Measurements from ENCODE around the gene RNU1-2.
"Not testable (repeated sequence)": the region's sequence is repeated elsewhere in the genome, so short reads cannot be mapped to it uniquely, and the experiment has no call there.

The RNU1-2 gene

DNA sequence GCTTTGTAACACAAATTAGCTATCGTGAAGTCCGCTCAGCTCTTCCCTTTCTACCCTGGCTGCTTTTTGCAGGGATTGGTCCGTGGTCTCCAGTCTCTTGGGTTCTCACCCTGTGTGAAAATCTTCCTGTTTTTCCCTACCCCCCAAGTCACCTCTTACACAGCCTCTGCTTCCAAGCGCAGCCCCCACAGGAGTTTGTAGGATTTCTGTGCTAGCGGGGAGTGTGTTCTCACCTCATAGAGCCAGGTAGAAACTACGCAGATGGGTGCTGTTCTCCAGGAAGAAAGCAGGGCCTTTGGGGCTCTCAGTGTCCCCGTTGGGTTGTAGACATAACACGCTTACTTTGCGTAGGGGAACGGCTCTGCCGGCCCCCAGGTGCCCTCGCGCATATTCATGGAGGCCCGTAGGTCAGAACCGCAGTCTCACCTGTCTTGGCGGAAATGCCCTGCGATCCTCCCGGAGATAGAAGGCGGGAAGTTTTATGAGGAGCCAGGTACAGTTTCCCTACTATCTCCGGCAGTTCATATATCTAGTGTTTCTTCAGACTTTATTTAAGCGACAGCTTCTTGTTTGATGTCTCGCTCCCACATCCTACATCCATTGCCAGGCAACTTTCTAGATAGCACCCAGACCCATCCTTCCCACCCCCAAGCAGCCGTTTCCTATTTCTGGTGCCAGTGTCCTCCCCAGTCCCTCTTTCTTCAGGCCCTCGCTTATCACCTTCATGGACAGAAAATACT lies 706 bp downstream of the RNU1-2 start:
- ATAC-seq (ENCODE audit: insufficient read depth, low read depth); H4K20me1 ChIP-seq (ENCODE audit: insufficient read depth, low read length); H3K9me3 ChIP-seq (ENCODE audit: insufficient read depth, low read length, severe bottlenecking); H3K36me3 ChIP-seq (ENCODE audit: insufficient read depth, low read length); H3K27me3 ChIP-seq (ENCODE audit: insufficient read depth, low read length, poor library complexity); H3K79me2 ChIP-seq (ENCODE audit: insufficient read depth, low read length): not testable (repeated sequence)
- peak; percentile 78 for DNase-seq
- Histone ChIP-seq H3K4me3 (ENCODE audit: low read depth in 1 of 2, low read length in 2 of 2) (peak overlapping the region in 1 of 2 experiments; percentile 48; a peak in 2 of 4 replicates), H3K4me2 (ENCODE audit: insufficient read depth, low read length) (peak overlapping the region; percentile 73), H2AFZ (ENCODE audit: low read depth, low read length) (peak overlapping the region; percentile 63; the same call in 1 of the 2 replicates), H3K4me1 (ENCODE audit: insufficient read depth, low read length) (peaks cover 25% of the 10 kb centered on the region), H3K27ac (ENCODE audit: low read length) (peak overlapping the region; percentile 59), H3K9ac (ENCODE audit: low read depth, low read length) (peak overlapping the region; percentile 53)

DNA sequence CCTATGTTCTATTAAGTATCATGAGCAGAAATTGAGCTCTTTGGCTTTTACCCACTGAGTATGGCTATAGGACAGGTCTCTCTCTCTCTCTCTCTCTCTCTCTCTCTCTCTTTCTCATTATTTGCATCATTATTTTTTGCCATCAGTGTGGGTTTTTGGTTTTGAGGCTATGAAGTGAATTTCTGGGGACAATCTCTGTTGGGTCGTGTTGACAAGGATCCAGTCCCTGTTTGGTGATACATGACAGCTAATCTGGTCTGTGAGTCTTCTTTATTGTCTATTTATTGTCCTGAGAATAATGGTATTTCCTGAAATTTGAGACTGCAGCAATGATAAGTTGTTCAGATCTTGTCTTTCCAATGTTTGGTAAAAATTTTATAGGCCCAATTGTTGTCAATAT lies 1.9 kb downstream of the RNU1-2 start:
- peaks cover 25% of the 10 kb centered on the region for H3K4me1 ChIP-seq (ENCODE audit: insufficient read depth, low read length)

DNA sequence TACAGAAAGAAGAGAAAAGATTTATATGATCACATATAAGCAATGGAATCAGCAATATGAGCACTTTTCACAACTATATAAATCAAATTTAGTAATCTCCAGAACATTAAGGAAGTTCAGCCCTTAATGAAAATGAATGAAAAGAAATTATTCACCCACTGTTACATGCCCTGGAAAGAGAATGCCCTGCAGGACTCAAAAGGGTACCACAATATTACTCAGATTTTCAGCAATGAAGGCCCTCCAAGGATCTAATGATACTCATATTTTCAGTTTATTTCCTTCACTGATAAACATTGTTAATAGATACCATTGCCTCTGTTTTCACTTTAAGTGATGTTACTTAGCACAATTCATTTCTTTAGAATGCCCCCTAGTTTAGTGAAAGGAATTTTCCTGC lies 2.5 kb downstream of the RNU1-2 start:
- H3K9ac ChIP-seq (ENCODE audit: low read depth, low read length); DNase-seq: not testable (repeated sequence)

More for the DNA sequence above, 1.9 kb downstream of the RNU1-2 start:
- not testable (repeated sequence) for H3K4me3 ChIP-seq (ENCODE audit: low read depth in 1 of 2, low read length in 2 of 2); H2AFZ ChIP-seq (ENCODE audit: low read depth, low read length); H3K9ac ChIP-seq (ENCODE audit: low read depth, low read length); H3K79me2 ChIP-seq (ENCODE audit: insufficient read depth, low read length); ATAC-seq (ENCODE audit: insufficient read depth, low read depth); H3K27me3 ChIP-seq (ENCODE audit: insufficient read depth, low read length, poor library complexity); H3K36me3 ChIP-seq (ENCODE audit: insufficient read depth, low read length); H3K27ac ChIP-seq (ENCODE audit: low read length); H4K20me1 ChIP-seq (ENCODE audit: insufficient read depth, low read length); H3K4me2 ChIP-seq (ENCODE audit: insufficient read depth, low read length); H3K9me3 ChIP-seq (ENCODE audit: insufficient read depth, low read length, severe bottlenecking); DNase-seq

DNA sequence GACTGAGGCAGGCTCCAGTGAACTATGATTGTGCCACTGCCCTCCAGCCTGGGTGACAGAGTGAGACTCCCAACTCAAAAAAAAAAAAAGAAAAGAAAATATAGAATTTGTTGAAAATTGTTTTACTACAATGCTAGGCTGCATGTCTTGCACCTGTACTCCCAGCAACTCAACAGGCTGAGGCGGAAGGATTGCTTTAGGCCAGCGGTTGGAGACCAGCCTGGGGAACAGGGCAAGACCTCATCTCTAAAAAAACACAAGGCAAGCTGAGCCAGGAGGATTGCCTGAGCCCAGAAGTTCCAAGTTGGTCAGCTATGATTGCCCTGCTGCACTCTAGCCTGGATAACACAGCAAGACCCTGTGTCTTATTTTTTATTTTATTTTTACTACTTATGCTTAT lies 3.2 kb downstream of the RNU1-2 start:
- H2AFZ ChIP-seq (ENCODE audit: low read depth, low read length); H3K9ac ChIP-seq (ENCODE audit: low read depth, low read length): not testable (repeated sequence)

More for the DNA sequence above, 2.5 kb downstream of the RNU1-2 start:
- not testable (repeated sequence) for H3K4me3 ChIP-seq (ENCODE audit: low read depth in 1 of 2, low read length in 2 of 2); H3K36me3 ChIP-seq (ENCODE audit: insufficient read depth, low read length); H3K27ac ChIP-seq (ENCODE audit: low read length); H4K20me1 ChIP-seq (ENCODE audit: insufficient read depth, low read length); H3K9me3 ChIP-seq (ENCODE audit: insufficient read depth, low read length, severe bottlenecking); H2AFZ ChIP-seq (ENCODE audit: low read depth, low read length); H3K27me3 ChIP-seq (ENCODE audit: insufficient read depth, low read length, poor library complexity); H3K79me2 ChIP-seq (ENCODE audit: insufficient read depth, low read length); ATAC-seq (ENCODE audit: insufficient read depth, low read depth)
- H3K4me2 ChIP-seq (ENCODE audit: insufficient read depth, low read length), result peak overlapping the region; percentile 26; the same call in 1 of the 2 replicates
- H3K4me1 ChIP-seq (ENCODE audit: insufficient read depth, low read length), result peaks cover 30% of the 10 kb centered on the region

DNA sequence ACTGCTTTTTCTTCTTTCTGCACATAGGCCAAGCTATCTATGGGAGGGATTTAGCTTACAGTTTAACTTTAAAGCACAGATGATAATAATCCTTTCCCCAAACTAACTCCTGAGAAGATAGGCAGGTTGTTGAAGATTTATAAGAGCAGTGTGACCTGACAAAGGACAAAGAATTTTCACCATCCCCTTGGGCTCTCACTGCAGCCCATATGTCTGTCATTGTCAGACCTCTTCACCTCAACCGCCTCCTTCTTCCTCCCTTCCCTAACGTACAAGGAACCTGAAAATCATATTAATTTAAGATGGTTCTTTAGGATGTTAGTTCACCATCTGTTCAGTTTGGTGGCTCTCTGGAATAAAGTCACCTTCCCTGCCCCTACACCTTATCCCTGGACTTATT lies 5.0 kb downstream of the RNU1-2 start:
- no peak overlapping the region for H3K27ac ChIP-seq (ENCODE audit: low read length)
- no peak overlapping the region for H3K4me2 ChIP-seq (ENCODE audit: insufficient read depth, low read length)
- no peaks in the 10 kb centered on the region for H3K36me3 ChIP-seq (ENCODE audit: insufficient read depth, low read length)
- TF ChIP-seq, protein P1, sequence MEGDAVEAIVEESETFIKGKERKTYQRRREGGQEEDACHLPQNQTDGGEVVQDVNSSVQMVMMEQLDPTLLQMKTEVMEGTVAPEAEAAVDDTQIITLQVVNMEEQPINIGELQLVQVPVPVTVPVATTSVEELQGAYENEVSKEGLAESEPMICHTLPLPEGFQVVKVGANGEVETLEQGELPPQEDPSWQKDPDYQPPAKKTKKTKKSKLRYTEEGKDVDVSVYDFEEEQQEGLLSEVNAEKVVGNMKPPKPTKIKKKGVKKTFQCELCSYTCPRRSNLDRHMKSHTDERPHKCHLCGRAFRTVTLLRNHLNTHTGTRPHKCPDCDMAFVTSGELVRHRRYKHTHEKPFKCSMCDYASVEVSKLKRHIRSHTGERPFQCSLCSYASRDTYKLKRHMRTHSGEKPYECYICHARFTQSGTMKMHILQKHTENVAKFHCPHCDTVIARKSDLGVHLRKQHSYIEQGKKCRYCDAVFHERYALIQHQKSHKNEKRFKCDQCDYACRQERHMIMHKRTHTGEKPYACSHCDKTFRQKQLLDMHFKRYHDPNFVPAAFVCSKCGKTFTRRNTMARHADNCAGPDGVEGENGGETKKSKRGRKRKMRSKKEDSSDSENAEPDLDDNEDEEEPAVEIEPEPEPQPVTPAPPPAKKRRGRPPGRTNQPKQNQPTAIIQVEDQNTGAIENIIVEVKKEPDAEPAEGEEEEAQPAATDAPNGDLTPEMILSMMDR (IDR thresholded peaks at IDR 0.05; ENCODE audit: borderline replicate concordance, extremely low read depth, low read length, poor library complexity, severe bottlenecking), result peak; percentile 53
- no peak for TF ChIP-seq EZH2 (IDR thresholded peaks at IDR 0.05; ENCODE audit: borderline replicate concordance, low read depth, low read length, severe bottlenecking)
- H3K4me3 ChIP-seq (ENCODE audit: low read depth in 1 of 2, low read length in 2 of 2), result no peak overlapping the region
- ATAC-seq (ENCODE audit: insufficient read depth, low read depth), result no peak
- no peaks in the 10 kb centered on the region for H3K9me3 ChIP-seq (ENCODE audit: insufficient read depth, low read length, severe bottlenecking)
- H3K9ac ChIP-seq (ENCODE audit: low read depth, low read length), result peak overlapping the region; percentile 10; the same call in 1 of the 2 replicates
- no peaks in the 10 kb centered on the region for H3K79me2 ChIP-seq (ENCODE audit: insufficient read depth, low read length)
- no peaks in the 10 kb centered on the region for H3K27me3 ChIP-seq (ENCODE audit: insufficient read depth, low read length, poor library complexity)
- H3K4me1 ChIP-seq (ENCODE audit: insufficient read depth, low read length), result peaks cover 38% of the 10 kb centered on the region
- DNase-seq, result no peak
- no peak overlapping the region for H2AFZ ChIP-seq (ENCODE audit: low read depth, low read length)
- H4K20me1 ChIP-seq (ENCODE audit: insufficient read depth, low read length), result no peaks in the 10 kb centered on the region

More for the DNA sequence above, 3.2 kb downstream of the RNU1-2 start:
- H3K9me3 ChIP-seq (ENCODE audit: insufficient read depth, low read length, severe bottlenecking); H3K27ac ChIP-seq (ENCODE audit: low read length); ATAC-seq (ENCODE audit: insufficient read depth, low read depth); H3K36me3 ChIP-seq (ENCODE audit: insufficient read depth, low read length); H3K79me2 ChIP-seq (ENCODE audit: insufficient read depth, low read length); H3K4me2 ChIP-seq (ENCODE audit: insufficient read depth, low read length); H4K20me1 ChIP-seq (ENCODE audit: insufficient read depth, low read length); H3K27me3 ChIP-seq (ENCODE audit: insufficient read depth, low read length, poor library complexity); DNase-seq; H3K4me3 ChIP-seq (ENCODE audit: low read depth in 1 of 2, low read length in 2 of 2): not testable (repeated sequence)
- peaks cover 36% of the 10 kb centered on the region for H3K4me1 ChIP-seq (ENCODE audit: insufficient read depth, low read length)

DNA sequence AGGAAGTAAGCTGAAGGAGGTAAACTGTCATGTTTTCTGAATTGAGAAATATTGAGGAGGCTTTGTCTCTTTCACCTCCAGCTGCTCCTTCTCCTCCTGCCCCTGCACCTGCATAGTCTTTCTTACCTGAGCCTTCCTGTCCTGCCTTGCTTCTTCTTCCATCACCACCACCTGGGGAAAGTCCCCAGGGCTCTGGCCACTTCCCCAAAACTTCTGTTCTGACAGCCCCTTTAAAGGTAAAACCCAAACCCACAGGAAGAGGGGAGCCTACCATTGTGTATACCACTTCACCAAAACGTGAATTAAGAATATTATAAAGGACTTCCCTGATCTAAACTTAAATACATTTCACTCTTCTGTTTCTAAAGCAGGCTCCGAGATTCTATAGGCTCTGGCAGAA lies 5.6 kb downstream of the RNU1-2 start:
- not testable (repeated sequence) for DNase-seq; H3K4me2 ChIP-seq (ENCODE audit: insufficient read depth, low read length); H4K20me1 ChIP-seq (ENCODE audit: insufficient read depth, low read length); H3K27ac ChIP-seq (ENCODE audit: low read length); H3K9ac ChIP-seq (ENCODE audit: low read depth, low read length); H3K27me3 ChIP-seq (ENCODE audit: insufficient read depth, low read length, poor library complexity); ATAC-seq (ENCODE audit: insufficient read depth, low read depth); H3K79me2 ChIP-seq (ENCODE audit: insufficient read depth, low read length); H3K9me3 ChIP-seq (ENCODE audit: insufficient read depth, low read length, severe bottlenecking); H3K4me3 ChIP-seq (ENCODE audit: low read depth in 1 of 2, low read length in 2 of 2); H2AFZ ChIP-seq (ENCODE audit: low read depth, low read length); H3K36me3 ChIP-seq (ENCODE audit: insufficient read depth, low read length)
- H3K4me1 ChIP-seq (ENCODE audit: insufficient read depth, low read length), result peaks cover 43% of the 10 kb centered on the region
